PC-9 (cell line): ENCODE measurements around the gene PTGFRN. TPM values are rescaled to one million over a fixed set of nuclear protein-coding genes. Genes with fewer than 3 reads are reported as not detected.

ENCODE experiments used
- BruUV-seq: library from RNA; stranded (reverse); fragments of 400-500 nt; replicated peaks from 2 replicates; lab custom pipeline; 2021; lab: Mats Ljungman, UMichigan
- CTCF ChIA-PET: fragments of 300-600 bp; sonication (Branson Sonifier 250); formaldehyde crosslinking; loops from one replicate; lab custom pipeline; 2022; ENCODE audit warnings: antibody characterized with exemption; lab: Charles Lee
- POLR2A ChIA-PET: fragments of 300-600 bp; sonication (Branson Sonifier 250); formaldehyde crosslinking; loops from one replicate; lab custom pipeline; 2022; ENCODE audit warnings: antibody characterized with exemption; ENCODE audit not compliant: unreplicated experiment; lab: Charles Lee
- DNase-seq, 2 experiments: peaks; one replicate each; pipeline versions ENCODE4 v3.0.0 to v3.0.0-alpha.2; 2015 to 2022; ENCODE audit warnings: mixed read lengths in 1 of 2
- H2AFZ ChIP-seq: fragments of 200-600 bp; sonication (generic); 2 replicates; pipeline ENCODE4 v1.8.1; 2017; ENCODE audit warnings: antibody characterized with exemption
- H3F3A ChIP-seq: fragments of 200-600 bp; sonication (generic); 2 replicates; pipeline ENCODE4 v1.8.1; 2017; ENCODE audit warnings: antibody characterized with exemption, mild to moderate bottlenecking, low read depth; ENCODE audit not compliant: insufficient read depth
- H3K27ac ChIP-seq: fragments of 200-600 bp; sonication (generic); 2 replicates; pipeline ENCODE4 v1.6.1; 2016; ENCODE audit warnings: mixed run types
- H3K27me3 ChIP-seq: fragments of 200-600 bp; sonication (generic); 2 replicates; pipeline ENCODE4 v1.6.1; 2016; ENCODE audit warnings: low read depth, mixed run types; ENCODE audit not compliant: insufficient read depth
- H3K36me3 ChIP-seq: fragments of 200-600 bp; sonication (generic); 2 replicates; pipeline ENCODE4 v1.6.1; 2016; ENCODE audit warnings: low read depth, mixed run types
- H3K4me1 ChIP-seq: fragments of 200-600 bp; sonication (generic); replicated peaks from 2 replicates; pipeline ENCODE4 v1.6.1; 2016; ENCODE audit warnings: mixed run types; ENCODE audit not compliant: insufficient read depth
- H3K4me2 ChIP-seq: fragments of 200-600 bp; sonication (generic); 2 replicates; pipeline ENCODE4 v1.6.1; 2017; ENCODE audit warnings: mixed run types
- H3K4me3 ChIP-seq: fragments of 200-600 bp; sonication (generic); 2 replicates; pipeline ENCODE4 v1.6.1; 2016; ENCODE audit warnings: mixed run types
- H3K79me2 ChIP-seq: fragments of 200-600 bp; sonication (generic); 2 replicates; pipeline ENCODE4 v1.6.1; 2017; ENCODE audit warnings: low read depth, mixed run types
- H3K9me2 ChIP-seq: fragments of 200-600 bp; sonication (generic); 2 replicates; pipeline ENCODE4 v1.8.1; 2017; ENCODE audit warnings: mild to moderate bottlenecking; ENCODE audit not compliant: insufficient read depth
- H3K9me3 ChIP-seq: fragments of 200-600 bp; sonication (generic); 2 replicates; pipeline ENCODE4 v1.8.1; 2016; ENCODE audit warnings: low read depth; ENCODE audit not compliant: insufficient read depth
- H4K20me1 ChIP-seq: fragments of 200-600 bp; sonication (generic); 2 replicates; pipeline ENCODE4 v1.8.1; 2017; ENCODE audit not compliant: insufficient read depth
- EZH2 ChIP-seq: fragments of 200-600 bp; sonication (generic); IDR thresholded peaks from 2 replicates; pipeline ENCODE4 v1.8.0; 2017; ENCODE audit warnings: antibody characterized with exemption, low read depth
- intact Hi-C: fragments of 100-400 bp; cut with micrococcal nuclease; formaldehyde crosslinking; loops from one replicate; pipeline ENCODE4 v1.10.0; 2022; ENCODE audit not compliant: unreplicated experiment
- total RNA-seq: library from RNA; stranded (reverse); gene quantifications from 2 replicates; pipeline ENCODE4 v1.2.3, GENCODE V29; 2021
- TF ChIP-seq, protein P1 (sequence below): fragments of 200-600 bp; sonication (generic); conservative IDR thresholded peaks from 2 replicates; pipeline ENCODE4 v1.6.1; 2017; ENCODE audit warnings: mixed run types, antibody characterized with exemption, mild to moderate bottlenecking, moderate library complexity

PTGFRN gene
- total RNA-seq, 1 experiment from 2014 or later, result 87.3 TPM

DNA sequence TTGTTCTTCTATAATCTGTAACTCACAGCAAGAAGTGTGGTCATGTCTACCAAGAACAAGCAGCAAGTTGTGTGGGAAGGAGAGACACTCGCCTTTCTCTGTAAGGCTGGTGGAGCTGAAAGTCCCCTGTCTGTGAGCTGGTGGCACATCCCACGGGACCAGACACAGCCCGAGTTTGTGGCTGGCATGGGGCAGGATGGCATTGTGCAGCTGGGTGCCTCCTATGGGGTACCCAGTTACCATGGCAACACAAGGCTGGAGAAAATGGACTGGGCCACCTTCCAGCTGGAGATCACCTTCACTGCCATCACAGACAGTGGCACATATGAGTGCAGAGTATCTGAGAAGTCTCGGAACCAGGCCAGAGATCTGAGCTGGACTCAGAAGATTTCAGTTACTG is 107.3 kb downstream of the PTGFRN start:
- no TSS peak for BruUV-seq

DNA sequence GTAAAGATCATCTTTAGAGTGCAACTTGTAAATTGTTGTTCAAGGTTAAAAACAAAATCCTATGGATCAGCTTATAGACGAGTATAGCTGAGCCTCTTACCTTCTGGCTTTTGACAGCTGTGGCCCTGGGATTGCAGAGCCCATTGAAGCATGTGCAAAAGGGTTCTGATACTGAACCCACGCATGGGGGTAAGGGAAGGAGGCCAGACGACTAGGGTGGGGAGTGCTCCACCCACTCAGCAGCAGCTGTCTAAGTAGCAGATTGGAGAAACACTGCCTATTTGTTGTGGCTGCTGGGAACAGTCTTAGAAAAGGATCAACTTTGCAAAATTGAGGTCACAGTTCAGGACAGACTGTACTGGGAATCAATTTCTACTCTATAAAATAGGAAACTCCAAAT is 107.9 kb downstream of the PTGFRN start:
- CTCF ChIA-PET, result no interaction called here
- no peak overlapping the region for H2AFZ ChIP-seq
- no peak overlapping the region for H3K4me3 ChIP-seq
- no peak for DNase-seq
- no TSS peak for BruUV-seq
- no peak for TF ChIP-seq EZH2
- TF ChIP-seq, protein P1, sequence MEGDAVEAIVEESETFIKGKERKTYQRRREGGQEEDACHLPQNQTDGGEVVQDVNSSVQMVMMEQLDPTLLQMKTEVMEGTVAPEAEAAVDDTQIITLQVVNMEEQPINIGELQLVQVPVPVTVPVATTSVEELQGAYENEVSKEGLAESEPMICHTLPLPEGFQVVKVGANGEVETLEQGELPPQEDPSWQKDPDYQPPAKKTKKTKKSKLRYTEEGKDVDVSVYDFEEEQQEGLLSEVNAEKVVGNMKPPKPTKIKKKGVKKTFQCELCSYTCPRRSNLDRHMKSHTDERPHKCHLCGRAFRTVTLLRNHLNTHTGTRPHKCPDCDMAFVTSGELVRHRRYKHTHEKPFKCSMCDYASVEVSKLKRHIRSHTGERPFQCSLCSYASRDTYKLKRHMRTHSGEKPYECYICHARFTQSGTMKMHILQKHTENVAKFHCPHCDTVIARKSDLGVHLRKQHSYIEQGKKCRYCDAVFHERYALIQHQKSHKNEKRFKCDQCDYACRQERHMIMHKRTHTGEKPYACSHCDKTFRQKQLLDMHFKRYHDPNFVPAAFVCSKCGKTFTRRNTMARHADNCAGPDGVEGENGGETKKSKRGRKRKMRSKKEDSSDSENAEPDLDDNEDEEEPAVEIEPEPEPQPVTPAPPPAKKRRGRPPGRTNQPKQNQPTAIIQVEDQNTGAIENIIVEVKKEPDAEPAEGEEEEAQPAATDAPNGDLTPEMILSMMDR, result no peak
- no peaks in the 10 kb centered on the region for H3K79me2 ChIP-seq
- H4K20me1 ChIP-seq, result no peaks in the 10 kb centered on the region
- H3K27ac ChIP-seq, result no peak overlapping the region
- H3K36me3 ChIP-seq, result no peaks in the 10 kb centered on the region
- H3K4me2 ChIP-seq, result no peak overlapping the region
- intact Hi-C loops, result no loop called here
- H3K4me1 ChIP-seq, result peaks cover 18% of the 10 kb centered on the region
- H3K27me3 ChIP-seq, result no peaks in the 10 kb centered on the region
- H3K9me3 ChIP-seq, result no peaks in the 10 kb centered on the region
- H3F3A ChIP-seq, result peaks cover 9% of the 10 kb centered on the region
- H3K9me2 ChIP-seq, result no peaks in the 10 kb centered on the region
- POLR2A ChIA-PET, result interaction anchor here (0.6 kb wide), 1 partner anchor 304 kb away, joined by 3 read pairs; no protein-coding TSS in a partner anchor

More for the DNA sequence above, 107.3 kb downstream of the PTGFRN start:
- Histone ChIP-seq H3K9me3 (no peaks in the 10 kb centered on the region), H3K27ac (no peak overlapping the region), H3K4me3 (no peak overlapping the region), H3K79me2 (no peaks in the 10 kb centered on the region), H4K20me1 (no peaks in the 10 kb centered on the region), H3K4me1 (peaks cover 20% of the 10 kb centered on the region), H3K36me3 (no peaks in the 10 kb centered on the region), H3K27me3 (no peaks in the 10 kb centered on the region), H3K9me2 (no peaks in the 10 kb centered on the region), H2AFZ (no peak overlapping the region), H3F3A (peaks cover 9% of the 10 kb centered on the region), H3K4me2 (no peak overlapping the region)
- DNase-seq, result no peak
- ChIA-PET POLR2A (interaction anchor here (0.5 kb wide), 1 partner anchor 988 kb away, joined by 3 read pairs; no protein-coding TSS in a partner anchor), CTCF (no interaction called here)
- intact Hi-C loops, result no loop called here
- TF ChIP-seq, protein P1, result no peak
- TF ChIP-seq EZH2, result no peak

DNA sequence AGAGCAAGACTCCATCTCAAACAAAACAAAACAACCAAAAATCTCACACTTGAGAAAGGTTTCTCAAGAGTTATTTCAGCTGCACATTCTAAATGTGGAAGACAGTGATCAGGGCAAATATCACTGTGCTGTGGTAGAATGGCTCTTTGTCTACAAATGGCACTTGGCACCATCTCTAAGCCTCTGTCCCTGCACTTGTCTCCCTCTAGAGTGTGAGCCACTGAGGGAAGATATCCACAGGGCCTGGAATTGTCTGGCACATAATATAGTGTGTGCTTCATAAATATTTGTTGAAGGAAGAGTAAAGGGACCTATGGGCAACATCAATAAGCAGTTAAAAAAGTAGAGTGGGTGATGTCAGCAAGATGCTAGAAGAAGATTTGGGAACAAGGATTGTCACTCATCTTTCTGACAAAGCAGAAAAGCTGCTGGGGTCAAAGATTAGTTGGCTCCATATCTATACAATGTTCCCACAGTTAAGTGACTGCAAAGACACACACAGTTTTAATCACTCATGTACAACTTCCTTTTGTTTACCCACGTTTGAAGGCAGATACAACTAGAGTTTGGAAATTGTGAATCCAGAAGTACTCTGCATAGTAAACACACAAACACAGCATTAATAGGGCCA is 110.9 kb downstream of the PTGFRN start:
- Histone ChIP-seq H3K27me3 (no peaks in the 10 kb centered on the region), H3K9me2 (no peaks in the 10 kb centered on the region; the same call in 1 of the 2 replicates), H4K20me1 (no peaks in the 10 kb centered on the region), H3K4me2 (no peak overlapping the region), H3K36me3 (no peaks in the 10 kb centered on the region), H3K4me1 (no peaks in the 10 kb centered on the region), H3K79me2 (no peaks in the 10 kb centered on the region), H2AFZ (no peak overlapping the region), H3F3A (no peaks in the 10 kb centered on the region), H3K4me3 (no peak overlapping the region), H3K9me3 (no peaks in the 10 kb centered on the region), H3K27ac (no peak overlapping the region)
- BruUV-seq, result no TSS peak
- TF ChIP-seq, protein P1, result no peak
- TF ChIP-seq EZH2, result no peak
- intact Hi-C loops, result no loop called here
- DNase-seq, result no peak
- ChIA-PET POLR2A (interaction anchor here (0.5 kb wide), 1 partner anchor 10 kb away, joined by 6 read pairs; no protein-coding TSS in a partner anchor), CTCF (no interaction called here)
